HepG2 (cell line): ENCODE data around the gene CDKN1C. TPM values are rescaled to one million over a fixed set of nuclear protein-coding genes. Genes with fewer than 3 reads are reported as not detected.
A peak's percentile ranks its signal among the peaks of the same experiment; 100 is the strongest.

Source experiments
- ATAC-seq: fragments of 200-7000 bp; cut with Tn5 transposase; 3 replicates; pipeline ENCODE4 v1.9.1; 2020; ENCODE audit warnings: mild to moderate bottlenecking, moderate library complexity
- BruUV-seq: library from RNA; stranded (reverse); fragments of 400-500 nt; replicated peaks from 2 replicates; lab custom pipeline; 2021; lab: Mats Ljungman, UMichigan
- CTCF ChIA-PET: fragments of 300-600 bp; formaldehyde crosslinking; extraction: SDS; loops from one replicate; lab custom pipeline; 2021; ENCODE audit warnings: low total read pairs, inconsistent platforms, low intra/inter-chr PET ratio; lab: Yijun Ruan, JAX
- POLR2A ChIA-PET: fragments of 350-600 bp; sonication (Branson Sonifier 250); formaldehyde crosslinking; loops from one replicate; lab custom pipeline; 2020; ENCODE audit warnings: antibody characterized with exemption, inconsistent platforms; lab: Yijun Ruan, JAX
- DNase-seq: peaks from one replicate; pipeline ENCODE4 v3.0.0-alpha.2; 2015; ENCODE audit warnings: low spot score
- FAIRE-seq: peaks from 3 replicates; lab custom pipeline; 2011; peaks lifted over from hg19 to GRCh38; lab: Jason Lieb, UNC
- H2AFZ ChIP-seq: one replicate; pipeline ENCODE4 v1.6.1; 2011; ENCODE audit warnings: low read length, inconsistent platforms
- H3K27ac ChIP-seq: fragments of 300-600 bp; 3 replicates; pipeline ENCODE4 v1.8.0; 2011; ENCODE audit warnings: mixed run types, mild to moderate bottlenecking, mixed read lengths, low read length, inconsistent platforms; ENCODE audit not compliant: insufficient read depth; ENCODE audit errors: extremely low read length
- H3K27me3 ChIP-seq, 2 experiments: fragments of 200-600 bp in 1 of 2; 2 replicates in 1 of 2; 3 replicates in 1 of 2; pipeline versions ENCODE4 v1.6.0 to v1.8.0; 2011; ENCODE audit warnings: low read length in 2 of 2, mild to moderate bottlenecking in 2 of 2, moderate library complexity in 2 of 2, inconsistent platforms in 1 of 2; ENCODE audit not compliant: insufficient read depth in 2 of 2, control insufficient read depth in 1 of 2
- H3K36me3 ChIP-seq, 2 experiments: fragments of 200-600 bp in 1 of 2; replicated peaks in 1 of 2; 2 replicates in 1 of 2; 3 replicates in 1 of 2; pipeline versions ENCODE4 v1.5.1 to v1.8.0; 2011; ENCODE audit warnings: low read length in 2 of 2, inconsistent platforms in 1 of 2; ENCODE audit not compliant: insufficient read depth in 2 of 2, control insufficient read depth in 1 of 2
- H3K4me1 ChIP-seq: 2 replicates; pipeline ENCODE4 v1.5.1; 2012; ENCODE audit warnings: low read length, inconsistent platforms; ENCODE audit not compliant: insufficient read depth
- H3K4me2 ChIP-seq: 2 replicates; pipeline ENCODE4 v1.6.0; 2011; ENCODE audit warnings: low read depth, low read length, inconsistent platforms
- H3K4me3 ChIP-seq, 3 experiments: fragments of 200-600 bp in 1 of 3; sonication (generic), shearing (Covaris generic) in 1 of 3; replicated peaks in 1 of 3; 2 replicates each; pipeline ENCODE4 v1.5.1; 2011 to 2016; ENCODE audit warnings: low read length in 3 of 3, inconsistent platforms in 2 of 3, low read depth in 2 of 3, mild to moderate bottlenecking in 2 of 3, control low read depth in 1 of 3, mixed read lengths in 1 of 3; ENCODE audit not compliant: insufficient read depth in 1 of 3
- H3K79me2 ChIP-seq: one replicate; pipeline ENCODE4 v1.6.1; 2011; ENCODE audit warnings: low read length, inconsistent platforms; ENCODE audit not compliant: insufficient read depth
- H3K9ac ChIP-seq: 2 replicates; pipeline ENCODE4 v1.6.0; 2011; ENCODE audit warnings: mild to moderate bottlenecking, low read depth, low read length, inconsistent platforms; ENCODE audit not compliant: insufficient read depth
- H3K9me3 ChIP-seq: 2 replicates; pipeline ENCODE4 v1.5.1; 2012; ENCODE audit warnings: mild to moderate bottlenecking, low read length
- H4K20me1 ChIP-seq: 2 replicates; pipeline ENCODE4 v1.6.0; 2011; ENCODE audit warnings: inconsistent platforms, mild to moderate bottlenecking, low read length, moderate library complexity; ENCODE audit not compliant: insufficient read depth
- AGO2 ChIP-seq: fragments of 200-400 bp; formaldehyde crosslinking; optimal IDR thresholded peaks from 2 replicates; pipeline ENCODE3; 2017; ENCODE audit warnings: mild to moderate bottlenecking, low read depth, low read length, moderate library complexity
- CHD2 ChIP-seq: IDR thresholded peaks from 2 replicates; pipeline ENCODE4 v1.6.1; 2011; ENCODE audit warnings: low read depth, low read length, improper control_type of control experiment
- E2F2 ChIP-seq: sonication (generic); formaldehyde crosslinking; IDR thresholded peaks from 2 replicates; pipeline ENCODE4 v1.4.0; 2020; ENCODE audit warnings: missing genetic modification reagents, borderline replicate concordance
- HIC2 ChIP-seq: sonication (generic); formaldehyde crosslinking; IDR thresholded peaks from 2 replicates; pipeline ENCODE4 v1.9.0; 2022; ENCODE audit warnings: low read depth, missing genetic modification reagents
- KLF6 ChIP-seq: IDR thresholded peaks from 2 replicates; pipeline ENCODE4 v1.8.0; 2016; ENCODE audit warnings: missing biosample characterization, missing genetic modification reagents
- RBFOX2 ChIP-seq: fragments of 200-400 bp; formaldehyde crosslinking; IDR thresholded peaks from 2 replicates; pipeline ENCODE4 v1.6.1; 2017; ENCODE audit warnings: low read depth, mild to moderate bottlenecking, low read length
- SETDB1 ChIP-seq: sonication (generic); formaldehyde crosslinking; IDR thresholded peaks from 2 replicates; pipeline ENCODE4 v1.5.1; 2020; ENCODE audit warnings: missing genetic modification reagents, mild to moderate bottlenecking, borderline replicate concordance
- ZNF709 ChIP-seq: sonication (generic); formaldehyde crosslinking; IDR thresholded peaks from 2 replicates; pipeline ENCODE4 v1.5.0; 2020; ENCODE audit warnings: mild to moderate bottlenecking, missing genetic modification reagents
- ZSCAN21 ChIP-seq: sonication (generic); formaldehyde crosslinking; IDR thresholded peaks from 2 replicates; pipeline ENCODE4 v1.8.0; 2022; ENCODE audit warnings: mild to moderate bottlenecking, missing genetic modification reagents, moderate library complexity, borderline replicate concordance
- WGBS: methylation state at CpG from one replicate; pipeline ENCODE4 v1.1.6; 2017; ENCODE audit warnings: low lambda C conversion rate; 5-methylcytosine and 5-hydroxymethylcytosine counted together
- in situ Hi-C: cut with HindIII; loops from 2 replicates; pipeline ENCODE4 v1.10.0; 2017; ENCODE audit warnings: low pct_unique_long_range_greater_than_20kb; ENCODE audit not compliant: extremely low pct_ligation_motif_present
- intact Hi-C: fragments of 100-400 bp; cut with micrococcal nuclease; formaldehyde crosslinking; loops from one replicate; pipeline ENCODE4 v1.10.0; 2022; ENCODE audit not compliant: unreplicated experiment
- polyA plus RNA-seq, 8 experiments: library from polyadenylated mRNA; depleted of rRNA in 3 of 8; stranded (reverse) in 7 of 8; unstranded in 1 of 8; fragments of >200 nt; fragmentation: Illumina TruSeq in 4 of 8; extraction: Trizol in 4 of 8; gene quantifications; 2 replicates each; pipeline versions ENCODE4 v1.2.1 to v1.2.3, GENCODE V29; 2011 to 2016; ENCODE audit warnings: low read depth in 4 of 8, missing spikeins in 1 of 8, mixed read lengths in 1 of 8; ENCODE audit not compliant: insufficient read depth in 1 of 8
- total RNA-seq, 5 experiments: library from RNA; depleted of rRNA; stranded (reverse); fragments of >200 nt; fragmentation: Illumina TruSeq; extraction: Trizol; gene quantifications; 2 replicates each; pipeline ENCODE4 v1.2.3, GENCODE V29; 2016; ENCODE audit warnings: low read depth in 1 of 5
- TF ChIP-seq, protein P1 (sequence below): IDR thresholded peaks from 2 replicates; pipeline ENCODE4 v1.6.1; 2012; ENCODE audit warnings: low read length, improper control_type of control experiment

CDKN1C gene
- total and polyA plus RNA-seq, 2 of the 13 experiments (the other 11 are each of a cell fraction or from before 2014, with no cell fraction given): not detected

DNA sequence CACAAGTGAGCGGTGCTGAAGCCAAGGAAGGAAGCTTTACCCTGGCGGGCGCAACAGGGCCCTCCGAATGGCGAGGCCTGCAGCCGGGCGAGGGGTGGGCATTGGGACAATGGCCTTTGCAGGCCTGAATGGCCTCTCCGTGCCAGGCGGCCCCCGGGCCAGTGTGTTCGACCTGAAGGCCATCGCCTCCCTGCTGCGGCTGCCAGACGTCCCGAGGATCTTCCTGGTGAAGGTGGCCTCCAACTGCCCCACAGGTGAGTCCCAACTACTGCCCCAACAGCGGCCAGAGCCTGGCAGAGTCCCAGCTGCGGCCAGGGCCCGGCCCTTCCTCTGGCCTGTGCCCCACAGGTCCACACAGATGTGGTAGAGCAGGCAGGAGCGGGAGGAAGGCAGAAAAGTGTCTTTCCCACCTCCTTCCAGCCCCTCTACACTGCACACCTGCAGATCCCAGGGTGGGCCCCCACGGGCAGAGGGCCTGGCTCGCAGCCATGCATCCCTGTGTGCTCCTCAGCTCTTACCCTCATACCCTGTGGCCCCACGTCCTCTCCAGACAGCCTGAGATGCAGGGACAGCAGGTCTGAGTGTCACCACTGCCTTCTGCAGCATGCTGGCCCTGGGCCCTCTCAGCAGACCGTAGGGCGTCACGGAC is 32.4 kb upstream of the CDKN1C start:
- 94% methylated on average over 6 of the region's 25 CpGs for WGBS
- peaks cover under 1% of the 10 kb centered on the region for H3K4me1 ChIP-seq
- no peak overlapping the region for H3K4me2 ChIP-seq
- TF ChIP-seq AGO2 (peak; percentile 48), ZNF709 (CRISPR knock-in tag) (no peak)
- ChIA-PET CTCF (no interaction called here), POLR2A (no interaction called here)
- ATAC-seq (no peak), FAIRE-seq (no peak), DNase-seq (no peak)
- no TSS peak for BruUV-seq
- intact Hi-C loops (no loop called here), in situ Hi-C loops (no loop called here)
- no peak overlapping the region for H3K4me3 ChIP-seq
- H3K27ac ChIP-seq: no peak overlapping the region
- H3K36me3 ChIP-seq: no peaks in the 10 kb centered on the region
- H3K9me3 ChIP-seq: no peaks in the 10 kb centered on the region
- H3K27me3 ChIP-seq: no peaks in the 10 kb centered on the region
- no peak overlapping the region for H2AFZ ChIP-seq
- H4K20me1 ChIP-seq: no peaks in the 10 kb centered on the region
- no peak overlapping the region for H3K9ac ChIP-seq
- H3K79me2 ChIP-seq: no peaks in the 10 kb centered on the region

GRCh38 chr11:2916892-2917645 is 31.5 kb upstream of the CDKN1C start:
- Histone ChIP-seq H3K4me2 (no peak overlapping the region), H3K9me3 (no peaks in the 10 kb centered on the region), H3K27me3 (no peaks in the 10 kb centered on the region), H3K79me2 (no peaks in the 10 kb centered on the region), H3K36me3 (no peaks in the 10 kb centered on the region), H3K9ac (no peak overlapping the region), H3K4me1 (peaks cover 10% of the 10 kb centered on the region), H3K4me3 (no peak overlapping the region), H3K27ac (no peak overlapping the region), H2AFZ (no peak overlapping the region), H4K20me1 (no peaks in the 10 kb centered on the region)
- no peak for FAIRE-seq
- in situ Hi-C loops (no loop called here), intact Hi-C loops (no loop called here)
- 94% methylated on average over 5 of the region's 16 CpGs for WGBS
- ChIA-PET POLR2A (no interaction called here), CTCF (no interaction called here)
- DNase-seq: no peak
- ATAC-seq: no peak
- BruUV-seq: no TSS peak
- TF ChIP-seq HIC2 (CRISPR knock-in tag): no peak
- TF ChIP-seq, protein P1, sequence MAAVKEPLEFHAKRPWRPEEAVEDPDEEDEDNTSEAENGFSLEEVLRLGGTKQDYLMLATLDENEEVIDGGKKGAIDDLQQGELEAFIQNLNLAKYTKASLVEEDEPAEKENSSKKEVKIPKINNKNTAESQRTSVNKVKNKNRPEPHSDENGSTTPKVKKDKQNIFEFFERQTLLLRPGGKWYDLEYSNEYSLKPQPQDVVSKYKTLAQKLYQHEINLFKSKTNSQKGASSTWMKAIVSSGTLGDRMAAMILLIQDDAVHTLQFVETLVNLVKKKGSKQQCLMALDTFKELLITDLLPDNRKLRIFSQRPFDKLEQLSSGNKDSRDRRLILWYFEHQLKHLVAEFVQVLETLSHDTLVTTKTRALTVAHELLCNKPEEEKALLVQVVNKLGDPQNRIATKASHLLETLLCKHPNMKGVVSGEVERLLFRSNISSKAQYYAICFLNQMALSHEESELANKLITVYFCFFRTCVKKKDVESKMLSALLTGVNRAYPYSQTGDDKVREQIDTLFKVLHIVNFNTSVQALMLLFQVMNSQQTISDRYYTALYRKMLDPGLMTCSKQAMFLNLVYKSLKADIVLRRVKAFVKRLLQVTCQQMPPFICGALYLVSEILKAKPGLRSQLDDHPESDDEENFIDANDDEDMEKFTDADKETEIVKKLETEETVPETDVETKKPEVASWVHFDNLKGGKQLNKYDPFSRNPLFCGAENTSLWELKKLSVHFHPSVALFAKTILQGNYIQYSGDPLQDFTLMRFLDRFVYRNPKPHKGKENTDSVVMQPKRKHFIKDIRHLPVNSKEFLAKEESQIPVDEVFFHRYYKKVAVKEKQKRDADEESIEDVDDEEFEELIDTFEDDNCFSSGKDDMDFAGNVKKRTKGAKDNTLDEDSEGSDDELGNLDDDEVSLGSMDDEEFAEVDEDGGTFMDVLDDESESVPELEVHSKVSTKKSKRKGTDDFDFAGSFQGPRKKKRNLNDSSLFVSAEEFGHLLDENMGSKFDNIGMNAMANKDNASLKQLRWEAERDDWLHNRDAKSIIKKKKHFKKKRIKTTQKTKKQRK: no peak
- TF ChIP-seq ZSCAN21 (CRISPR knock-in tag): no peak
- TF ChIP-seq RBFOX2: 0 out of 2 replicates have a peak, but pooled peaks have one; percentile 21
- TF ChIP-seq KLF6 (CRISPR knock-in tag): no peak
- TF ChIP-seq CHD2: no peak
- no peak for TF ChIP-seq E2F2 (CRISPR knock-in tag)
- TF ChIP-seq SETDB1 (CRISPR knock-in tag): no peak
- TF ChIP-seq AGO2: peak; percentile 21
